GM12873 (cell line): Measurements from ENCODE around the gene NR6A1.

Experiments used
- CTCF ChIP-seq: IDR thresholded peaks from 2 replicates; pipeline ENCODE4 v1.5.1; 2012; ENCODE audit warnings: low read depth, mild to moderate bottlenecking, moderate library complexity, low read length, control low read depth; ENCODE audit not compliant: insufficient read depth; ENCODE audit errors: missing control alignments

Gene NR6A1

GRCh38 chr9:124780060-124780756 is 9.1 kb upstream of the NR6A1 start:
- no peak for TF ChIP-seq CTCF

- no peak for TF ChIP-seq CTCF
These were observed 8.4 kb upstream of the NR6A1 start for GRCh38 chr9:124779368-124780059.

- no peak for TF ChIP-seq CTCF
These were observed 7.7 kb upstream of the NR6A1 start for GRCh38 chr9:124778575-124779367.

- peak; percentile 38 for TF ChIP-seq CTCF
These were observed 6.0 kb upstream of the NR6A1 start, which contains the start of gene OLFML2A for GRCh38 chr9:124776954-124777648. TSS of gene OLFML2A (plus strand) at chr9:124777133. CDS start at chr9:124777271, 138 bp downstream.

- no peak for TF ChIP-seq CTCF
These were observed 5.5 kb upstream of the NR6A1 start for GRCh38 chr9:124776618-124776953.

- TF ChIP-seq CTCF, result peak; percentile 90
These were observed 3.2 kb upstream of the NR6A1 start for GRCh38 chr9:124774129-124774978.
